ENCODE results near the gene NR2F1.
A peak's percentile ranks its signal among the peaks of the same experiment; 100 is the strongest.
"Not testable (repeated sequence)": the region's sequence is repeated elsewhere in the genome, so short reads cannot be mapped to it uniquely, and the experiment has no call there.

NR2F1 gene

DNA sequence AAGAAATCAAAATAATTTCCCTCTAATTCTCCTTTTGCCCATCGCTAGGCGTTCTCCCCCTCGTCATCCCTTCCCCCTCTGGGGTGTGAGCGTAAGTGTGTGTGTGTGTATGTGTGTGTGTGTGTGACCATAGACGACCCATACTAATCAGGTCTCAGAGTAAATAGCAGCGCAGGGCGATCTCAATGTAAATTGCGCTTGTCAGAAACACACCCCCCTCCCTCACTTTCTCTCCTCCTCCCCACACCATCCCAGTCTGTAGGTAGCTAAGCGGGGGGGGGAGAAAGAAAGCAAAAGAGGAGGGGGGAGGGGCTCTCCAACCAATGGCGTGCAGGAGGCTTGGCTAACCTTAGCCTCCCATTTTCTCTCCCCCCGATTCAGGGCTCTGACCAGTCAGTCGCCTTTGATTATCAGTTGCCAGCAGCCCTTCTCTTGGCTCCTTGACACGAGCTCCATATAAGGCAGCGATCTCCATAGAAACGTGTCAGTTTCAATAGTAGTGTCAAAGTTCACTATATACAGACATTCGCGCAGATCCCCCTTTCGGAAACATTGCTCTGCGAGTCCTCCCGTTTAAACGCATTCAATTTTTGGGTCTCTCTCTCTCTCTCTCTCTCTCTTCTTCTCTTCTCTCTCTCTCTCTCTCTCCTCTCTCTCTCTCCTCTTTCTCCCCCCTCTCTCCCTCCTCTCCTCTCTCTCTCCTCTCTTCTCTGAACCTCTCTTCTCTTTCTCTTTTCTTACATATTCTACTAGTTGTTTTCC is at the start of gene NR2F1:
Gene NR2F1 (plus strand): TSS at position 546 of the 762 bp plus-strand sequence. CDS start 1,802 bp downstream, outside the sequence.
- DNase-seq, result peak; percentile 93

DNA sequence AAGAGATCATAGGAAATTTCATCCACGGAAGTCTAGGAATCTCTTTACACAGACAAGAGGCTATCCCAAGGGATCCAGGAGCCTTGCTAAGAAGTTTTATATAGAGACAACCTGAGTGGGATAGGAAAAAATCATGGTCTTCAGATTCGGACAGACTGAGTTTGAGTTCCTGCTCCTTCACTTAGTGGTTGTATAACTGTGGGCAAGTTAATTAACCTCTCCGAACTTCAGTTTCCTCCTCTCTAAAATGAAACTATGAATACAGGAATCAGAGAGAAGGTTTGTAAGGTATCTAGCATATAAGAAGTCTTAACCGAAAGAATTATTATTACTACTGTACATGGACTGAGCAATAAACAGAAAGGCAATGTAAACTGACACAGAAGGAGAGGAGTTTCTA is 37.1 kb upstream of the NR2F1 start:
- DNase-seq, result no peak

DNA sequence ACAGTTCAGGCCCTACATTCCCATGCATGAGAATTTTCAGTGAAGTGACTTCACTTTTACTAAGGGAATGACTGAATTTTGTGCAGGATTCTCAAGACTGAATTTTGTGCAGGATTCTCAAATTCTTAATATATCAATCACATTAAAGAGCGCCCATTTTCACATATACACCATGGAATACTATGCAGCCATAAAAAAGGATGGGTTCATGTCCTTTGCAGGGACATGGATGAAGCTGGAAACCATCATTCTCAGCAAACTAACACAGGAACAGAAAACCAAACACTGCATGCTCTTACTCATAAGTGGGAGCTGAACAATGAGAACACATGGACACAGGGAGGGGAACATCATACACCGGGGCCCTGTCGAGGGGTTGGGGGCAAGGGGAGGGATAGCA is 33.4 kb upstream of the NR2F1 start:
- not testable (repeated sequence) for DNase-seq

DNA sequence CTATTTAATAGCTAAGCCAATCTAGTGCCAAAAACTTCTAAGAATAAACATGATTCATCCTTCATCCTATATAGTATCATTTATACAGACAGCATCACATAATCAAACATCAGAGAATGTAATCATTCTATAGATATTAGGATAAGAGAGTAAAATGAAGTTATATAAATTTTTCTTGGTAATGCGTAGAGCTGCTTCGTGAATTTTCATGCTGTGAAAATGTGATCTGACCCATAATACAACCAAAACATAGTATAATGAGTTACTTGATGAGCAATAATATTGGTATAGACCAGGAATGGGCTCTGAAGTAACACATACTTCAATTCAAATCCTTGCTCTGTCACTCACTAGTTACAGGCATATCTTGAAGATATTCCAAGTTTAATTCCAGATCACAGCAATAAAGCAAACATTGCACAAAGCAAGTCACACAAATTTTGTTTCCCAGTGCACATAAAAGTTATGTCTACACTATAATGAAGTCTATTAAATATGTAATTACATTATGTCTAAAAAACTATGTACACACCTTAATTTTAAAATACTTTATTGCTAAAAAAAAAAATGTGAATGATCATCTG is 25.9 kb upstream of the NR2F1 start:
- DNase-seq, result no peak

- no peak for DNase-seq
Measured at GRCh38 chr5:93566091-93566490, 16.9 kb upstream of the NR2F1 start.

DNA sequence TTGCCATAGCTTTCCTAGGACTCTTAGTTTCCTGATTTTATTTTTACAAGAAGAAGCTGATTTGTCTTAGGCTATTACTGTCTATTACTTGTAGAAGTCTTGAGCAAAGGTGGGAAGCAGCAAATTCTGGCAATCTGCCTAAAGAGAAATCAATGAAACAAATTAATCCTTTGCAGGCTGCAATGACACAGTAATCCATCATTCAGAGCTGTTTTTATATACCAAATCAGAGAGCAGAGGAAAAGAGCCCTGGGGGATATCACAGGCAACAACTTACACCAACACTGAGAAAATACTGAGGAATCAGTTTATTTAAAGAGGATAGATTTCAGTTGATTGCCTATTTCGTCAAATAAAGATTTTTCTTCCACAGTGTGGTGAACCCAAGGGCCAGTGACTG is 15.6 kb upstream of the NR2F1 start:
- DNase-seq, result no peak

GRCh38 chr5:93569300-93570160 is 13.5 kb upstream of the NR2F1 start:
- DNase-seq, result no peak

DNA sequence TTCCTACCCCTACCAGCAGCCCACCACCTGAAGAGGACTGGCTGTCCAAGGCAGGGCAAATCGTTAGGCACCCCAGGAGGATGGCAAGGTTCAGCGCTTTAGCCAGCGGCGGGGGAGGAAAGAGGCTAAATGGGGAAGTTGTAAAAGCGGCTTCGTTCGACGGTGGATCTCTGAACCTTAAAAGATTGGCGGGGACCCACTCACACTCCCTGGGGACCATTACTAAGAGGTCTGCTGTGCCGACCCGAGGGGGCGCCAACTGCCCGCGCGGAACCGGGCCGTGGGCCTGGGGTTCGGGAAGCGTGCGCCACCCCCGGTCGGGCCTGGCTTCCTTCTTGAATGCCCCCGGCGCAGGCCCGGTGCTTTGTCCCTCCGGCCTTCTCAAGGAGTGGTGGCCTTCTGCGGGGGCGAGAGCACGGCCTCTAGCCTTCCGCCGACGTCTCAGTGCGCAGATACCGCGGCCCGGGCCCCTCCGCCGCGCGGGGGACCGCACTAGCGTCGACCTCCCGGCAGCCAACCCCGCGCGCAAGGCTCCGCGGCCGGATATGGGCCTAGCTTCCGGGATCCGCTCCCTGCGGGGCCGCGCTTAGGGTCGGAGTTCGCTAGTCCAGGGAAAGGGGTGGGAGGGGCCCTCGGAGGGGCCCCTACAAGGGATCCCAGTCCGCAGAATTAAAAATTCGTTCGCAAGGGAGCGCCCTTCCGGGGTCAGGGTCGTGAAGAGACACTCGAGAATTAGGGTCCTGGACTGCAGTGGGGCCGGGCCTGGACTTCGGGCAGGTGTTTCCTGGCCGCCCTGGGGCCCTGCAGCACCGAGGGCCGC is 12.5 kb upstream of the NR2F1 start:
- DNase-seq, result no peak

DNA sequence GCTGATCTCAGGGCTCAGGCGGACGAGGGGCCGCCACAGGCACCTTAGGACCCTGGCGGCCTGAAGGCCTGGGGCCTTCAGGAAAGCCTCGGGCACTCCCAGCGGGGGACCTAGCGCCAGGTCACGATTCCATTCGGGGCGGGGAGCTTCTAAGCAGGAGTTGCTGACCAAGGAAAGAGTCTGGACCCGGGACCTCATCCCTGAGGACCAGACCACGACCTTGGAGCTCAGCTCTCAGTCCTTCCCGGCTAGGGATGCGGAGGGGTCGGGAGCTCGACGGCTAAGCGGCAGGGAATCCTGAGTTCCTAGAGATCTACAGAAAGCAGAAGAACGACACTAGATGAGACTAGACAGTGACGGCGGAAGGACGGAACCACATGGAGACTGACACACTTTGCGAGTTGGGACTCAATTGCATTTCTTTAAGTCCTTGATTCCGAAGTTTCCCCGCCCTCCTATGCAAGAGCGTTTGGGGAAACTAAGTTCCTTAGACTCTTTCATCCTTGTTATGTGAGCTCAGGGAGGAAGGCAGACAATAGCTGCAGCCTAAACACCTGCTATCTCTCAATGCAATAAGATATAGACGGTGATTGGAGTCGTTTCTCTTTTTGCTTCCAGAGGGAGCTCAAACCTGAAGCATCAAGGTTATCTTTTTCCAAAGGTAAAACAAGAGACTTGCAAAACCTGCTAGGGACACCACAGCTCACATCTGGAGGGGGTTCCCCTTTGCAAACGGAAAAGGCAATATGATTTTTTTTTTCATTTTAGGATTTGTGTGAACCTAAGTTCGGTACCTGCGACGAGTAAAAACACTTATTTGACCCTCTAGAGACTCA is 11.7 kb upstream of the NR2F1 start:
- no peak for DNase-seq

GRCh38 chr5:93572101-93572607 is 10.9 kb upstream of the NR2F1 start:
- peak; percentile 23 for DNase-seq

DNA sequence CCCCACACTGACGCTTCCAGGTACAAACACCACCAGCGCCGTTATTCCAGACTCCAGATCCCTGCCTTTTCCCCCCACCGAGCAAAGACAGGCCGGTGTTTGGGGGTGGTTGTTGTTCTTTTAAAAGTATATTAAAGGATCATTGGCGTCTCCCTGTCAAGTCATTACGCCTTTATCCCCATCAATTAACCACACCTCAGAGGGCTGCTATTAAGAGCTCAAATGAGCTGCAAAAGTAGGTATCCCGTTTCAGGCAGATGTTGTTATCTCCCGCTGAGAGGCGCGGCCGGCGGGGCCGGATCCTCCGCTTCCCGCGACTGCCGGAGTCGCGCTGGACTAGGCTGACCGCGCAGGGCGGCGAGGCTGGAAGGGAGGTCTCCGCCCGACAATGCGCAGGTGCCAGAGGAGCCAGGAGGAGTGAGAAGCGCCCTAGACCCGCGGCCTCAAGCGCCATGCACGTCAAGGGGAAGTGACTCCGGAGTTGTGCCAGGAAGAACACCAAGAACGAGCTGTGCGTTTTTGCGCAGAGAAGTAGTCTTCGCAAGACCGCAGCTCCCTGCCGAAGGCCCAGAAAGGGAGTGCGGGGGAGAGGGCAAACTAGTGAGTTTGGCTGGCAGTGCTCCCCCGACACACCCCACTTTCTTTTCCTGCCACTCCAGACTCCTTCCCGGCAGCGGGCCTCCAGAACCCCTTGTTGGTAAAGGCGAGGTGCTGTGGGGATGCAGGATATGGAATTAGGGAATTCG is 10.2 kb upstream of the NR2F1 start:
- peak; percentile 19 for DNase-seq

DNA sequence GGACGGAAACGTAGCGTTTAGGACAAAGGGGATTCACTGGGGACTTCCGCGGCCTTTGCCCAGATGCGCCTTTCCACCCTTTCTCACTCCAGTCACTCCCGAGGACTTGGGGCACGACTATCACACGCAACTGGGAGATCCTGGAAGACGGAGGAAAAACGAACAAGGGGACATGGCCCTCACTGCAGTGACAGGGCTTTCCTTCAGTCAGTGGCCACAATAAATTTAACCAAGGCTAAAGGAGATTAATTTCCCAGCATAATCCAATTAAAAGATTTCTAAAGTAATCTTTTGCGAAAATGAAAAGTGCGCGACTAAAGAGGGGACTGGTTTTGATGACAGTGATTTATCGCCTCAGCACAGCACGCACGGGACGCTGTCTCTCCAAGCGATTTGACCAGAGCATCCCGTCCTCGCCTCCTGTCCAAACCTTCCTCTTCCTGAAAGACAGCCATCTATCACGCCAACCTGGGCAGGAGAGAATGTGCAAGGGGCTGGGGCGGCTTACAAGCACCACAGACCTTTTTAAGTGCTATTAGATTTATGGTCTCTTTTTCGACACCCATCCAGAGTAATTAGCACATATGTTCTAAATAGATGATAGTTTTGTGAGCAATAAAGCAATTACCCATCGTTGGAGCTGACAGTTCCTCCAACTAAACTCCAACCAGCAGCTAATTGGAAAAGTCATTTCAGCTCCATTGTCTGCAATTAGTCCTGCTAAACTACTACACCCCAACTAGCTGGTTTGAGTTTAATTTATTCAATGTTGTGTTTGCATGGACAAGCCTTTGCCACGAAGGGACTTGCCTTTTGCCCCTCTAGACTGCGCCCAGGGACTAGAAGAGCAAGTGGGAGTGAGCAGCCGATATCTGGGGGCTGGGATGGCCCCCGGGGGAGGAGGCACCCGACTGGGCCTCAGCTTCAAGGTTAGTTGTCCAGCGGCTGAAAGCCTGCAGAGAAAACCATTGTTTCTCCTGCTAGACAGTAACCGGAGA is 9.4 kb upstream of the NR2F1 start:
- no peak for DNase-seq

- no peak for DNase-seq
Measured at GRCh38 chr5:93574491-93575305, 8.3 kb upstream of the NR2F1 start.

GRCh38 chr5:93575461-93576414 is 7.3 kb upstream of the NR2F1 start:
- DNase-seq, result no peak

DNA sequence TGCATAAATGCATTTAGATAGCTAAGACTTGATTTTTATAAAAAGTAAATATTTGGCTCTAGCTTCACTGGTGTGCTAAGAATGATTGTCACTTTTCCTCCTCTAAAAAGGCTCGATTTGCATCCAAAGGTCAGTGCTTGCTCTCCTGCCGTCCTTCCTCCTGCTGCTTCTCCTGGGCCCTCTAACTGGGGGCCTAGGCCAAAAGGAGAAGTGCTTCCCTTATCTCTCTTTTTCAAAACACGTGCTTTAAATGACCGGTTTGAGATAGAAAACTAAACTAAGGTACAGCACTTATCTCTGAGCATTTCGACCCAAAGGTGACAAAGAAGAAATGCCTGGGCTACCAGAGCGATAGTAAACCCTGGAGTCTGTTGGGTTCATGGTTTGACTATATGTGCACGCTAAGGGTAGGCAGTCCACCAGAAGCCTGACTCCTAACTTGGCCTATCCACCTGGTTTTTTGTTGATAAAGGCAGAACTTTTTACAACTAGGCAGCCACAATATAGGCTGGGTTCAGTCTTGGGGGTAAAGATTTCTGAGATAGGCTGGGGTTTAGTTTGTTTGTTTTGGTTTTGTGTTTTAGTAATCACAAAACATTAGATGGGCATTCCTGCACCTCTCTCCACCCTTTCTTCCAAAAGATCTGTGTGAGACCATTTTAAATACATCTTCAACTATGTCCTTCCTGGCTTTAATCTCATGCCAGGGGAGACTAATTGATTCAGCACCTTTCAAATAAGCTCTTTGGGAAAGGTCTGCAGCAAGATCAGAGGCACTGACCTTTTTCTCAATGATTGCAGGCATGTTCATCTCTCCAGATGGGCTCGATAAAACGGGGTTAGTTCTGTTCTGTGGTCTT is 5.8 kb upstream of the NR2F1 start:
- DNase-seq, result no peak

Data from NCI-H2029 (cell line).